Thoracic aorta (tissue), 2 donors: ENCODE measurements around the gene GNAO1. TPM values are rescaled to one million over a fixed set of nuclear protein-coding genes. Genes with fewer than 3 reads are reported as not detected.

Source experiments
- ATAC-seq: fragments of 150-250 bp; one replicate; pipeline ENCODE4 v1.8.0; 2017; ENCODE audit warnings: low read depth; ENCODE audit not compliant: insufficient number of reproducible peaks, low FRiP score
- DNase-seq: peaks from one replicate; pipeline ENCODE4 v3.0.0-alpha.2; 2020; ENCODE audit warnings: low spot score
- H3K27ac ChIP-seq, 2 donors: fragments of 200-600 bp; sonication (generic); 1 replicate in 1 of 2; 2 replicates in 1 of 2; pipeline ENCODE4 v1.5.1; 2016; ENCODE audit warnings: mild to moderate bottlenecking in 2 of 2, moderate library complexity in 2 of 2
- H3K27me3 ChIP-seq: fragments of 200-600 bp; sonication (generic); replicated peaks from 2 replicates; pipeline ENCODE4 v1.6.0; 2016; ENCODE audit warnings: mild to moderate bottlenecking; ENCODE audit not compliant: insufficient read depth
- H3K36me3 ChIP-seq: fragments of 200-600 bp; sonication (generic); one replicate; pipeline ENCODE4 v1.5.1; 2016
- H3K4me1 ChIP-seq, 2 donors: fragments of 200-600 bp; sonication (generic); 1 replicate in 1 of 2; 2 replicates in 1 of 2; pipeline versions ENCODE4 v1.5.1 to v1.6.0; 2016; ENCODE audit warnings: low read depth in 2 of 2, mild to moderate bottlenecking in 1 of 2; ENCODE audit not compliant: control insufficient read depth in 1 of 2
- H3K4me3 ChIP-seq: fragments of 200-600 bp; sonication (generic); 2 replicates; pipeline ENCODE4 v1.5.1; 2016; ENCODE audit warnings: mild to moderate bottlenecking
- H3K9me3 ChIP-seq: fragments of 200-600 bp; sonication (generic); 2 replicates; pipeline ENCODE4 v1.5.1; 2016
- total RNA-seq, 2 donors: library from RNA; depleted of rRNA; stranded (reverse); fragments of >200 nt; gene quantifications; one replicate each; pipeline versions ENCODE4 v1.1.0 to v1.2.3, GENCODE V29; 2016
- TF ChIP-seq, protein P1 (sequence below): fragments of 200-600 bp; sonication (generic); IDR thresholded peaks from one replicate; pipeline ENCODE4 v1.5.1; 2019; ENCODE audit warnings: antibody characterized with exemption

GNAO1 gene
- total RNA-seq, 2 donors from 2014 or later, result 2.0 to 4.5 TPM

DNA sequence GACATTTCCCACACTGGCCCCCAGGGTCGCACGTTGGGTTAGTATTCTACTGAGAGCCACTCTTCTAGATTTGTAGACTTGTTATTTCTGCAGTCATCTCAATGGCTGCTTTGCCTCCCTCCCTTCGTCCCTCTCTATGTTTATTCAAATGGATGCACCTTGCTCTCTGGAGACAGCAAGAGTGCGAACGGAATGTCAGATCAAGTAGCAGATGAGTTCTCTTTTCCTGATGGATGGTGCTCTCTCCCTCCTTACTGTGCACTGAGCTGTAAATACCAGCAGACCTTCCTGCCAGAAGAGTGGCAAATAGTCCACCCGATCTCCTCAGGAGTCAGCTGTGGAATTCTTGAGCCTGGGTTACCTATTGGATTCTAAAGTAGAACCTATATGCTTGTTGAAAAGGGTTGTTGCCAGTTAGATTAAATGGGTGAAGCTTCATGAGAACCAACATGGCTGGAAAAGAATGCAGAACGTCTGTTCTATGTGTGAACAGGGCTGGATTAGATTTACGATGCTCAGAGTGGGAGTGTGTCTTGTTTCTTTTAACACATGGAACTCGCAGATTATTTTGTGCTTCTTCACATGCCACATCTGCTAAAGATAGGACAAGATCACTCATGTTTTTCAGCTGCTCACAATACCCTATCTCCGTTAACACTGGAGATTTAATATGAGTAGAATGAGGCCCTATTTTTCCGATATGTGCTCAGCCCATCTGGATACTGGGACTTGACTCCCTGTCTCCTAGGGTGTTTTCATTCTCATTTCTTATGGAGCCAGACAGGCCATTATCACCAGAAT, 6.1 kb downstream of the GNAO1 start:
- Histone ChIP-seq H3K27ac (no peak overlapping the region), H3K27me3 (no peaks in the 10 kb centered on the region), H3K4me3 (no peak overlapping the region), H3K9me3 (no peaks in the 10 kb centered on the region), H3K36me3 (no peaks in the 10 kb centered on the region), H3K4me1 (peaks cover 9 to 31% of the 10 kb centered on the region in 2 donors)
- TF ChIP-seq, protein P1, sequence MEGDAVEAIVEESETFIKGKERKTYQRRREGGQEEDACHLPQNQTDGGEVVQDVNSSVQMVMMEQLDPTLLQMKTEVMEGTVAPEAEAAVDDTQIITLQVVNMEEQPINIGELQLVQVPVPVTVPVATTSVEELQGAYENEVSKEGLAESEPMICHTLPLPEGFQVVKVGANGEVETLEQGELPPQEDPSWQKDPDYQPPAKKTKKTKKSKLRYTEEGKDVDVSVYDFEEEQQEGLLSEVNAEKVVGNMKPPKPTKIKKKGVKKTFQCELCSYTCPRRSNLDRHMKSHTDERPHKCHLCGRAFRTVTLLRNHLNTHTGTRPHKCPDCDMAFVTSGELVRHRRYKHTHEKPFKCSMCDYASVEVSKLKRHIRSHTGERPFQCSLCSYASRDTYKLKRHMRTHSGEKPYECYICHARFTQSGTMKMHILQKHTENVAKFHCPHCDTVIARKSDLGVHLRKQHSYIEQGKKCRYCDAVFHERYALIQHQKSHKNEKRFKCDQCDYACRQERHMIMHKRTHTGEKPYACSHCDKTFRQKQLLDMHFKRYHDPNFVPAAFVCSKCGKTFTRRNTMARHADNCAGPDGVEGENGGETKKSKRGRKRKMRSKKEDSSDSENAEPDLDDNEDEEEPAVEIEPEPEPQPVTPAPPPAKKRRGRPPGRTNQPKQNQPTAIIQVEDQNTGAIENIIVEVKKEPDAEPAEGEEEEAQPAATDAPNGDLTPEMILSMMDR, result no peak
- DNase-seq, result no peak
- ATAC-seq, result no peak

DNA sequence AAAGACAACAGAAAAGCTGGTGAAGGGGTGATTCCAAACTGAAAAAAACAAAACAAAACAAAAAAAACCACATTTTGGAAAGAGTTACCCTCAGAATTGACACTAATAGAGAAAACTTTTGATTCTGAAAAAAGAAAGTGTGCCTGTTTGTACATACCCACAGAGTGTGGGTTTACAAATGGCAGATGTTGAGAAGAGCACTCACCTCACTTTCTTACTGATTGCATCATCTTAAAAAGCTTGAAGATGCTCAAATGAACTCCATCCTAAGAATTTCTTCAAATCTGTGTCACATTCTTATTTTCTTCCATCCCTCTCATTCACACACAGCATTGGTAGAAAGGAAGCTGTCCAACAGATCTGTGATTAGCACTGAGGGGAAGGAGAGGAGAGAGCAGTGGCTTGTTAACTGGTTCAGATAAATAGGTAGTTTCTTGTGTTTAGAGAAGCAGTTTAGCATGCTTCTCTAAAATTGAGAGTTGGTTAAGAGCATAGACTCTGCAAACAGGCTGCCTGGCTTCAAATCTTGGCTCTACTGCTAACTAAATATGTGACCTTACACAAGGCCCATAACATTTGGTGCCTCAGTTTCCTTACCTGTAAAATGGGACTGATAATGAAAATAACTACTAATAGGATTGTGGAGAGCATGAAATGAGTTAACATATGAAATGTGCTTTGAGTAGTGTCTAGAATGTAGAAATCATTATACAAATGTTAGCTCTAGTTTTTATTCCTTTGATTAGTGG, 6.9 kb downstream of the GNAO1 start:
- ATAC-seq (no peak), DNase-seq (no peak)
- TF ChIP-seq, protein P1, result no peak
- no peaks in the 10 kb centered on the region for H3K9me3 ChIP-seq
- H3K36me3 ChIP-seq, result no peaks in the 10 kb centered on the region
- no peaks in the 10 kb centered on the region for H3K27me3 ChIP-seq
- H3K4me1 ChIP-seq, result peaks cover 5 to 28% of the 10 kb centered on the region in 2 donors
- H3K4me3 ChIP-seq, result no peak overlapping the region
- H3K27ac ChIP-seq, result no peak overlapping the region

GRCh38 chr16:56198755-56199114, 7.4 kb downstream of the GNAO1 start:
- Histone ChIP-seq H3K4me1 (peaks cover 1 to 23% of the 10 kb centered on the region in 2 donors), H3K4me3 (no peak overlapping the region), H3K27me3 (no peaks in the 10 kb centered on the region), H3K36me3 (no peaks in the 10 kb centered on the region), H3K9me3 (no peaks in the 10 kb centered on the region), H3K27ac (no peak overlapping the region)
- TF ChIP-seq, protein P1, result no peak
- DNase-seq, result no peak
- ATAC-seq, result no peak

DNA sequence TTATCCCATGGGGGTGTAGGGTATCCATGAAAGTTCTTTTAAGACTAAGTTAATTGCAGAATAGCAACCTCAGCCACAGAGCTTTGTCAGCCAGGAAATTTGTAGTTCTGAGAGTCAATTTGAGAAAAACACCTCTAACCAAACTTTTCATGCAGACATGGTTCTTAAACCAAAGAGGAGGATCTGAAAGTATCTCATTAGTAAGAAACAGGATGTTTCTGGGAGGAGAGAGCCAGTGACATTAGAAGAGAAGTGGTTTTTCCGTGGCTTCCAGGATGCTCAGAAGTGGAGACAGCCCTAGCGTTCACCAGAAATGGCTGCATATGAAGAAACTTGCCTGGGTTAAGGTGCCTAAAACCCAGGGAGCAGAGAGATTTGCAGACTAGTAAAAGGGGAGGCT, 7.9 kb downstream of the GNAO1 start:
- Histone ChIP-seq H3K27me3 (no peaks in the 10 kb centered on the region), H3K27ac (no peak overlapping the region)

GRCh38 chr16:56201030-56201429, 9.7 kb downstream of the GNAO1 start:
- no peak for ATAC-seq
- Histone ChIP-seq H3K36me3 (no peaks in the 10 kb centered on the region), H3K27me3 (no peaks in the 10 kb centered on the region), H3K4me1 (peaks cover 0 to 8% of the 10 kb centered on the region in 2 donors), H3K4me3 (no peak overlapping the region), H3K9me3 (no peaks in the 10 kb centered on the region), H3K27ac (no peak overlapping the region)
- TF ChIP-seq, protein P1, result no peak
- no peak for DNase-seq

More for the DNA sequence above, 7.9 kb downstream of the GNAO1 start:
- DNase-seq (no peak), ATAC-seq (no peak)
- no peak overlapping the region for H3K4me3 ChIP-seq
- TF ChIP-seq, protein P1, result no peak
- H3K4me1 ChIP-seq, result peaks cover 0 to 18% of the 10 kb centered on the region in 2 donors
- no peaks in the 10 kb centered on the region for H3K9me3 ChIP-seq
- no peaks in the 10 kb centered on the region for H3K36me3 ChIP-seq
